A673 (cell line): ENCODE measurements around the gene AHNAK2. TPM values are rescaled to one million over a fixed set of nuclear protein-coding genes. Genes with fewer than 3 reads are reported as not detected.

Source experiments
- BruUV-seq: library from RNA; stranded (reverse); fragments of 400-500 nt; replicated peaks from 2 replicates; lab custom pipeline; 2021; lab: Mats Ljungman, UMichigan
- CTCF ChIA-PET: fragments of 300-600 bp; sonication (Branson Sonifier 250); formaldehyde crosslinking; loops from one replicate; lab custom pipeline; 2022; ENCODE audit warnings: antibody characterized with exemption; lab: Charles Lee
- POLR2A ChIA-PET: fragments of 300-600 bp; sonication (Branson Sonifier 250); formaldehyde crosslinking; loops from one replicate; lab custom pipeline; 2022; ENCODE audit warnings: antibody characterized with exemption; ENCODE audit not compliant: low non-redundant PET; lab: Charles Lee
- DNase-seq: peaks from one replicate; pipeline ENCODE4 v3.0.0-alpha.2; 2015; ENCODE audit warnings: low spot score
- H3K27ac ChIP-seq: fragments of 200-600 bp; sonication (generic); 2 replicates; pipeline ENCODE4 v1.5.1; 2016; ENCODE audit warnings: mixed run types, low read depth, mild to moderate bottlenecking, mixed read lengths, antibody characterized with exemption, low read length; ENCODE audit not compliant: poor library complexity, severe bottlenecking
- H3K27me3 ChIP-seq: fragments of 200-600 bp; sonication (generic); replicated peaks from 2 replicates; pipeline ENCODE4 v1.6.1; 2017; ENCODE audit warnings: mixed run types, low read depth, mild to moderate bottlenecking, mixed read lengths, antibody characterized with exemption, low read length; ENCODE audit not compliant: insufficient read depth, poor library complexity
- H3K36me3 ChIP-seq: fragments of 200-600 bp; sonication (generic); 2 replicates; pipeline ENCODE4 v1.6.1; 2016; ENCODE audit warnings: mixed run types, mild to moderate bottlenecking, mixed read lengths, antibody characterized with exemption, low read length; ENCODE audit not compliant: insufficient read depth, poor library complexity, severe bottlenecking
- H3K4me1 ChIP-seq: fragments of 200-600 bp; sonication (generic); 2 replicates; pipeline ENCODE4 v1.6.1; 2017; ENCODE audit warnings: mixed run types, mild to moderate bottlenecking, mixed read lengths, antibody characterized with exemption, low read length; ENCODE audit not compliant: insufficient read depth, poor library complexity, severe bottlenecking
- H3K4me3 ChIP-seq: fragments of 200-600 bp; sonication (generic); 2 replicates; pipeline ENCODE4 v1.5.1; 2016; ENCODE audit warnings: low read depth, mixed run types, mild to moderate bottlenecking, mixed read lengths, low read length; ENCODE audit not compliant: poor library complexity, severe bottlenecking
- H3K9me3 ChIP-seq: fragments of 200-600 bp; sonication (generic); 2 replicates; pipeline ENCODE4 v1.6.1; 2016; ENCODE audit warnings: mixed run types, low read depth, mild to moderate bottlenecking, mixed read lengths, antibody characterized with exemption, low read length; ENCODE audit not compliant: poor library complexity, severe bottlenecking
- CTCF ChIP-seq: fragments of 300-800, 200-600 bp; sonication (generic); conservative IDR thresholded peaks from 2 replicates; pipeline ENCODE4 v1.5.1; 2017; ENCODE audit warnings: low read depth, mild to moderate bottlenecking, antibody characterized with exemption, low read length, moderate library complexity, mixed read lengths
- EZH2 ChIP-seq: fragments of 200-600 bp; sonication (generic); IDR thresholded peaks from 2 replicates; pipeline ENCODE4 v1.6.1; 2017; ENCODE audit warnings: borderline replicate concordance, low read depth, mild to moderate bottlenecking, mixed read lengths, antibody characterized with exemption, low read length; ENCODE audit not compliant: poor library complexity, severe bottlenecking
- intact Hi-C: fragments of 100-400 bp; cut with micrococcal nuclease; formaldehyde crosslinking; loops from one replicate; pipeline ENCODE4 v1.10.0; 2022; ENCODE audit not compliant: unreplicated experiment
- total RNA-seq: library from RNA; stranded (reverse); gene quantifications from 2 replicates; pipeline ENCODE4 v1.2.3, GENCODE V29; 2021

Gene AHNAK2
- total RNA-seq, 1 experiment from 2014 or later = 0.56 TPM

- TF ChIP-seq EZH2 (no peak), CTCF (no peak)
- intact Hi-C loops = loop anchor here (2.0 kb wide), 1 partner anchor 149 kb away; no protein-coding TSS in a partner anchor
- H3K9me3 ChIP-seq = no peaks in the 10 kb centered on the region
- H3K27ac ChIP-seq = no peak overlapping the region
- H3K36me3 ChIP-seq = no peaks in the 10 kb centered on the region
- H3K4me1 ChIP-seq = no peaks in the 10 kb centered on the region
- BruUV-seq = TSS peak; percentile 45
- DNase-seq = peak; percentile 63
- POLR2A ChIA-PET = no interaction called here
- no peaks in the 10 kb centered on the region for H3K27me3 ChIP-seq
- CTCF ChIA-PET = interaction anchor here (0.7 kb wide), 1 partner anchor 239 kb away, joined by 3 read pairs; no protein-coding TSS in a partner anchor
- H3K4me3 ChIP-seq = no peak overlapping the region
Observed at GRCh38 chr14:104895786-104896661, 82.2 kb downstream of the AHNAK2 start.

- Histone ChIP-seq H3K9me3 (no peaks in the 10 kb centered on the region), H3K27me3 (no peaks in the 10 kb centered on the region), H3K4me1 (no peaks in the 10 kb centered on the region), H3K36me3 (no peaks in the 10 kb centered on the region), H3K4me3 (no peak overlapping the region), H3K27ac (no peak overlapping the region)
- ChIA-PET POLR2A (no interaction called here), CTCF (no interaction called here)
- intact Hi-C loops = no loop called here
- no peak for DNase-seq
- TF ChIP-seq CTCF (no peak), EZH2 (no peak)
- BruUV-seq = no TSS peak
Observed at GRCh38 chr14:104895207-104895785, 82.9 kb downstream of the AHNAK2 start.

GRCh38 chr14:104894331-104895206 lies 83.6 kb downstream of the AHNAK2 start:
- CTCF ChIA-PET = no interaction called here

More at GRCh38 chr14:104894331-104895206, 83.6 kb downstream of the AHNAK2 start:
- Histone ChIP-seq H3K4me1 (no peaks in the 10 kb centered on the region), H3K4me3 (no peak overlapping the region), H3K27me3 (no peaks in the 10 kb centered on the region), H3K36me3 (no peaks in the 10 kb centered on the region), H3K9me3 (no peaks in the 10 kb centered on the region), H3K27ac (no peak overlapping the region)
- POLR2A ChIA-PET = no interaction called here
- intact Hi-C loops = no loop called here
- no TSS peak for BruUV-seq
- TF ChIP-seq CTCF = no peak
- TF ChIP-seq EZH2 = no peak
- no peak for DNase-seq
